Measurements from ENCODE around the gene HRK. TPM values are rescaled to one million over a fixed set of nuclear protein-coding genes. Genes with fewer than 3 reads are reported as not detected.

HRK gene
- total RNA-seq, 1 experiment from 2014 or later: 0.44 TPM

DNA sequence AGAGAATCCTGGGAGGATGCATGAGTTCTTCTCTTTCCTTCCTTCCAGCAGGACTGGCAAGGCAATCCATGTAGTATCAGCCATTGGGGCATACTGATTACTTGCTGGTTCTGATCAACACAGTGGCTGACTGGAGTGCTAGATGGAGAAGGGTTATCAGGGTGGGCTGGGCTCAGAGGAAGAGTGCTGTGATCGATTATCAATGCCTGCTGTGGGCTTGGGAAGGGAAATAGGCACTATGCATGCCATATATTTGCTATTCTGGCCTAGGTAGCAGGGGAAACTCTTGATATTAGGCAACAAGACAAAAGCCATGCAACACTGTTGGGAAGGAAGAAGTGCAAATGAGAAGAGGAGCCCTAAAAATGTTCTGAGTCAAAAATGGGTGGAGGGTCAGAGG, 45.8 kb downstream of the HRK start:
- ATAC-seq (no peak), DNase-seq (ENCODE audit: low read depth, low spot score) (no peak)
- H3K4me1 ChIP-seq (ENCODE audit: control insufficient read depth, insufficient read depth, low read length): no peaks in the 10 kb centered on the region
- in situ Hi-C loops (cut with HindIII; ENCODE audit: low pct_unique_long_range_greater_than_20kb, low sequenced_read_pairs): no loop called here
- POLR2A ChIA-PET: no interaction called here
- CTCF ChIA-PET: no interaction called here
- no peaks in the 10 kb centered on the region for H3K27me3 ChIP-seq (ENCODE audit: control insufficient read depth, insufficient read depth, low read length)
- no peak for TF ChIP-seq REST (IDR thresholded peaks at IDR 0.05; ENCODE audit: insufficient read depth in 1 of 2, low read depth in 2 of 2, low read length in 1 of 2)
- TF ChIP-seq TCF7L2 (IDR thresholded peaks at IDR 0.05; ENCODE audit: low read depth, low read length): no peak
- TF ChIP-seq, protein P1, sequence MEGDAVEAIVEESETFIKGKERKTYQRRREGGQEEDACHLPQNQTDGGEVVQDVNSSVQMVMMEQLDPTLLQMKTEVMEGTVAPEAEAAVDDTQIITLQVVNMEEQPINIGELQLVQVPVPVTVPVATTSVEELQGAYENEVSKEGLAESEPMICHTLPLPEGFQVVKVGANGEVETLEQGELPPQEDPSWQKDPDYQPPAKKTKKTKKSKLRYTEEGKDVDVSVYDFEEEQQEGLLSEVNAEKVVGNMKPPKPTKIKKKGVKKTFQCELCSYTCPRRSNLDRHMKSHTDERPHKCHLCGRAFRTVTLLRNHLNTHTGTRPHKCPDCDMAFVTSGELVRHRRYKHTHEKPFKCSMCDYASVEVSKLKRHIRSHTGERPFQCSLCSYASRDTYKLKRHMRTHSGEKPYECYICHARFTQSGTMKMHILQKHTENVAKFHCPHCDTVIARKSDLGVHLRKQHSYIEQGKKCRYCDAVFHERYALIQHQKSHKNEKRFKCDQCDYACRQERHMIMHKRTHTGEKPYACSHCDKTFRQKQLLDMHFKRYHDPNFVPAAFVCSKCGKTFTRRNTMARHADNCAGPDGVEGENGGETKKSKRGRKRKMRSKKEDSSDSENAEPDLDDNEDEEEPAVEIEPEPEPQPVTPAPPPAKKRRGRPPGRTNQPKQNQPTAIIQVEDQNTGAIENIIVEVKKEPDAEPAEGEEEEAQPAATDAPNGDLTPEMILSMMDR (IDR thresholded peaks at IDR 0.05): no peak
- TF ChIP-seq POLR2AphosphoS5 (IDR thresholded peaks at IDR 0.05; ENCODE audit: low read depth, low read length): no peak
- TF ChIP-seq SIN3A (IDR thresholded peaks at IDR 0.05; ENCODE audit: borderline replicate concordance, insufficient read depth, low read depth, low read length): no peak
- H3K27ac ChIP-seq (ENCODE audit: low read length): no peak overlapping the region
- H3K9me3 ChIP-seq (ENCODE audit: control insufficient read depth, insufficient read depth, low read depth, low read length): no peaks in the 10 kb centered on the region
- no peak overlapping the region for H3K4me3 ChIP-seq (ENCODE audit: low read depth in 2 of 2, low read length in 2 of 2)
- intact Hi-C loops (cut with micrococcal nuclease; ENCODE audit: unreplicated experiment): no loop called here
- H3K36me3 ChIP-seq (ENCODE audit: control insufficient read depth, insufficient read depth, low read length): no peaks in the 10 kb centered on the region
- BruUV-seq (replicated peaks): no TSS peak

- no peak overlapping the region for H3K27ac ChIP-seq (ENCODE audit: low read length)
- in situ Hi-C loops (cut with HindIII; ENCODE audit: low pct_unique_long_range_greater_than_20kb, low sequenced_read_pairs): no loop called here
- BruUV-seq (replicated peaks): no TSS peak
- no peaks in the 10 kb centered on the region for H3K9me3 ChIP-seq (ENCODE audit: control insufficient read depth, insufficient read depth, low read depth, low read length)
- H3K4me1 ChIP-seq (ENCODE audit: control insufficient read depth, insufficient read depth, low read length): no peaks in the 10 kb centered on the region
- DNase-seq (ENCODE audit: low read depth, low spot score): no peak
- ATAC-seq: no peak
- no peaks in the 10 kb centered on the region for H3K27me3 ChIP-seq (ENCODE audit: control insufficient read depth, insufficient read depth, low read length)
- POLR2A ChIA-PET: no interaction called here
- intact Hi-C loops (cut with micrococcal nuclease; ENCODE audit: unreplicated experiment): no loop called here
- no peak overlapping the region for H3K4me3 ChIP-seq (ENCODE audit: low read depth in 2 of 2, low read length in 2 of 2)
- no peak for TF ChIP-seq REST (IDR thresholded peaks at IDR 0.05; ENCODE audit: insufficient read depth in 1 of 2, low read depth in 2 of 2, low read length in 1 of 2)
- TF ChIP-seq POLR2AphosphoS5 (IDR thresholded peaks at IDR 0.05; ENCODE audit: low read depth, low read length): no peak
- no peak for TF ChIP-seq TCF7L2 (IDR thresholded peaks at IDR 0.05; ENCODE audit: low read depth, low read length)
- TF ChIP-seq, protein P1 (IDR thresholded peaks at IDR 0.05): no peak
- no peak for TF ChIP-seq SIN3A (IDR thresholded peaks at IDR 0.05; ENCODE audit: borderline replicate concordance, insufficient read depth, low read depth, low read length)
- CTCF ChIA-PET: no interaction called here
- H3K36me3 ChIP-seq (ENCODE audit: control insufficient read depth, insufficient read depth, low read length): no peaks in the 10 kb centered on the region
These were observed 47.8 kb downstream of the HRK start for GRCh38 chr12:116833474-116833873.
